GM19351 (cell line): ENCODE results near the gene GPATCH11.

ENCODE experiments used
- ATAC-seq: cut with Tn5 transposase; IDR thresholded peaks from one replicate; pipeline ENCODE4 v1.9.1; 2021; ENCODE audit warnings: mild to moderate bottlenecking, moderate library complexity; ENCODE audit not compliant: unreplicated experiment

The GPATCH11 gene

DNA sequence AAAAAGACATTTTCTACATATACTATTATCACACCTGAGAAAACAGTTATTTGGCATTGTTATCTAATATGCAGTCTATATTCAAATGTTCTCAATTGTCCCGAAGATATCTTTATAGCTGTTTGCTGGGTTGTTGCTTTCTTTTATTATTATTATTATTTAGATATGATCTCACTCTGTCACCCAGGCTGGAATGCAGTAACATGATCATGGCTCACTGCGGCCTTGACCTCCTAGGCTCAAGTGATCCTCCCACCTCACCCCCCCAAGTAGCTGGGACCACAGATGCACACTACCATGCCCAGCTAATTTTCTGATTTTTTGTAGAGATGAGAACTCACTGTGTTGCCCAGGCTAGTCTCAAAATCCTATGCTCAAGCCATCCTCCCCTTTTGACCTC is 19.9 kb downstream of the GPATCH11 start:
- no peak for ATAC-seq

DNA sequence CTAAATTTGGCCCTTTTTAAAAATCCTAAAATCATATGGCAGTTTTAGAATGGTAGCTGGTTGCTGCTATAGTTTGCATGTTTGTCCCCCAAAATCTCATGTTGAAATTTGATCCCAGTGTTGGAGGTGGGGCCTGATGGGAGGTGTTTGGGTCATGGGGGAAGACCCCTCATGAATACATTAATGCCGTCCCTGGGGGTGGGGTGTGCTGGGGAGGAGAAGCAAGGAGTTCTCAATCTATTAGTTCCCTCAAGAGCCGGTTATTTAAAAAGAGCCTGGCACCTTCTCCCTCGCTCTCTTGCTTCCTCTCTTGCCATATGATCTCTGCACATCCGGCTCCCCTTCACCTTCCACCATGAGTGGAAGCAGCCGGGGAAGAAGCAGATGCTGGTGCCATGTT is 20.8 kb downstream of the GPATCH11 start:
- no peak for ATAC-seq

DNA sequence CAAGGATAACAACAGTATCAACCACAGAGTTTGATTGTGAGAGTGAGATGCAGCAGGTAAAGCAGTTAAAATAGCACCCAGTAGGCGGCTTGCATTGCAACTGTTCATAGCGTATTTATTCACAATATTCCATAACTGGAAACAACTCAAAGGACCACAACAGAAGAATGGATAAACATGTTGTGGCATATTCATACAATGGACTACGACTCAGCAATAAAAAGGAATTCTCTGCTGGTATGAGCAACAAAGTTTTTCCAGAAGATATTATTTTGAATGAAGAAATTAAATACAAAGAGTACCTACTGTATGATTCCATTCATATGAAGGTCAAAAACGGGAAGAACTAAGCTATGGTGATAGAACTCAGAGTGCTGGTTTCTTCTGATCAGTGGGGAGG is 25.2 kb downstream of the GPATCH11 start:
- no peak for ATAC-seq

DNA sequence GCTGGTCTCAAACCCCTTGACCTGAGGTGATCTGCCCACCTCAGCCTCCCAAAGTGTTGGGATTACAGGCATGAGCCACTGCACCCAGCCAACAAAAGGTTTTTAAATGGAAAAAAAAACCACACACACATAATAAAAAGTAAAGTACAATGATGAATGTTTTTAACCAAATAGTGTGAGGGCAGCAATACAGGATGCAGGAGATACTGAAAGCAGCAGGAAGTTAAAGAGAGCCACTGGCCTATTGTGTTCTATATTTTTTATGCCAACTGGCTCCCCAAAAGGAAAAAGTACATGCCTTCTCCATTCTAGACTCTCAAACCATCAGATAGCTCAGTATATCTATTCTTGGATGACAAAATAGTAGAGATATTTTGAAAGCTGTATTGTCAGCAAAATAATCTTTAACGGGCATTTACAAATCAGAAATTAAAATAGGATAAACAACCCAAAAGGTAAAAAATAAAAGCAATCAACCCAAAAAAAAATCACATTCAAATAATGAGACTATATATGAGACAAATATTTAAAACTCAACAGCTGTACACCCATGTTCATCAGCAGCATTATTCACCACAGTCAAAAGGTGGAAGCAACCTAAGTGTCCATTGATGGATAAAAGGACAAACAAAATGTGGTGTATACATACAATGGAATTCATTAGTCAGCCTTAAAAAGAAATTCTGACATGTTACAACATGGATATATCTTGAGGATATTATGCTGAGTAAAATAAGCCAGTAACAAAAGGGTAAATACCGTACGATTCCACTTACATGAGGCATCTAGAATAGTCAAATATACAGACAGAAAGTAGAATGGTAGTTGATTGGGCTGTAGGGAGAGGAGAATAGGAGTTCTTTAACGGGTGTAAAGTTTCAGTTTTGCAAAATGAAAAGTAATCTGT is 26.2 kb downstream of the GPATCH11 start:
- no peak for ATAC-seq

DNA sequence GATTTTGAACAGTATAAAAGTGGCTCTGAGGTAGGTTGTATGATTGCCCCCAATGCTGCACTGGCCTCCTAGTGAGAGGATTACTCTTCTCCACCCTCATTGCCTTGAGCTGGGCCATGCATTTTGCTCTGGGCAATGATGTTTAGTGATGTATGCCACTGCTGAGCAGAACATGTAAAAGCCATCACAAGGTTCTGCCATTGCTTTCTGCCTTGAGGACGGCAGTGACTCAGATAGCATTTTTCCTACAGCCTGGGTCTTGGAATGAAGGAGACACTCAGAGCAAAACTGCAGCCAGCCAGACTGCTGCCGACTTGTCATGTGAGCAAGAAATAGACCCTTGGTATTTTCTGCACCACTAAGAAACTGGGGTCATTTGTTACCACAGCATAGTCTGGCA is 27.6 kb downstream of the GPATCH11 start:
- ATAC-seq, result no peak

DNA sequence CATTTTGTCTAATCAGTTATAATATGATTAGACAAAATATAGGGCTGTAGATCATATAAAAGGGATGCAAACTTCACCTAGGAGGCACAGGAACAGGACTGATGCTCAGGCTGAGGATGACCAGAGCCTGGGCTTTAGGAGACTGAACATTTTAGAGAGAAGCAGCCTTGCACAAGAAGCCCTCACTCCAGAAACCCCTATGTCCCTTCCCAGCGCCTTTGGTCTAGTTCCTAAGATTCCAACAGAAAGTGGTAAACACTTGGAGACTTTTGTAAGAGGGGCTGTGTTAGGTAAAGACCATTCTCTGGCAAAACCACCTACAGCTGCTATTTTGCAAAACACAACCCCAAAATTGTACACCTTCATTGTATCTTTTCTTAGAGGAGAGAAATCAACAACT is 33.2 kb downstream of the GPATCH11 start:
- no peak for ATAC-seq

DNA sequence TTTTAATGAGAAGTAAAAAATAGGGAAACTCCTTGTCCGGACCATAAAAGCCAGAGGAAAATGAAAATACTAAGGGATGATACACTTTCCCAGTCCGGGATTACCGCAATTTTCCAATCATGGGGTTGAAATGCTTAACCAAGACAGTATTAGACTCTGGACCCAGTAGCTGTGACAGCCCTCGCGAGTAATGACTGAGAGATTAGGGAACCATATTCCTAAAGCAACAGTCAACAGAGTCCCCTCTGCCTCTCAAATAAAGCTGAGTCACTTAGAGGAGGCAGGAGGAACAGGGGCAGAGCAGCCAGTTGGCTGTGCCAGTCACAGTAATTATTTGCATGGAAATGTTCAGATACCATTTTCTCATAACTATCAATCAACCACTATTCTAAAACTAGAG is 34.8 kb downstream of the GPATCH11 start:
- ATAC-seq, result no peak

DNA sequence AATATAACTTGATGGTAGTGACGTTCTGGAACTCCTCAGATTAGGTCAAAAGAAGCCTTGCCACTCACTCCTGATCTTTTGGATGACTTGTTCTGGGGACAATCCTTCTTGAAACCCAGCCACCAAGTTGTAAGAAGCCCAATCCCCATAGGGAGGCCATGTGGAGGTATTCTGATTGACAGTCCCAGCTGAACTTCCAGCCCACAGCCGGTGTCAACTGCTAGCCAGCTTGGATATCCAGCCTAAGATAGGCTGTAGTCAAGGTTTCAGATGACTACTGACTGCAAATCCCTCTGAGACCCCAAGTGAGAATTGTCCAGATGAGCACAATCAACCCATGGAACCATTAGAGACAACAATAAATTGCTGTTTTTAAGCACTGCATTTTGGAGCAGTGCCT is 41.1 kb downstream of the GPATCH11 start:
- no peak for ATAC-seq

DNA sequence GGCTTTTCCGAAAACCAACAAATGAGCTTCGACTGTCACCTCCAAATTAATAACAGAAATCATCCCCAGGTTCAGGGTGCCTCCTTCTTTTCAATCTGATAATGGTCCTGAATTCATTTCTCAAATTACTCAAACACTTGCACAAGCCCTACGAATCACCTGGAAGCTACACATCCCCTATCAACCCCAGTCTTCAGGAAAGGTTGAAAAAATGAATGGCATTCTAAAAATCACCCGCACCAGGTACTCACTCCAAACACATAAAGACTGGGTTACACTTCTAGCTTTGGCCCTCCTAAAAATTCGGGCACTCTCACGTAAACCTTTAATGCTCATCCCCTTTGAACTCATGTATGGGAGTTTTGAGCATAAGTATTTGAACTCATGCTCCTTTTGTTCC is 48.6 kb downstream of the GPATCH11 start:
- ATAC-seq, result no peak

DNA sequence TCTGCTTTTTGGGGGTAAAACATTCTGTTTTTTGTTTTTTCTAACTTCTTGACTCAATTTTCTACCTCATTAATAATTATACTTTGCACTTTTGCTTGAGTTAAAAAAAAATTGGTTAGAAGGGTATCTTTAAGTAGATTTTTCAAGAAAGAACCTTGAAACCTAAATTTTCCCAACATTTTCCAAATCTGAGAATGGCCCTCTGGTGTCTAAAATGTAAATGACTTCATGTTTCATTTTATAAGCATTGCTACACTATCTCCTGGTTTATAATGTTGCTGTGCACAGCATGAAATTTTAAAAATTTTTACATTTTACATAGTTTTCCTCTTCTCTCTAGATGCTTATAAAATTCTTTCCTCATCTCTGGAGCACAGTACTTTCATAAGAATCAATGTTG is 58.2 kb downstream of the GPATCH11 start:
- no peak for ATAC-seq

DNA sequence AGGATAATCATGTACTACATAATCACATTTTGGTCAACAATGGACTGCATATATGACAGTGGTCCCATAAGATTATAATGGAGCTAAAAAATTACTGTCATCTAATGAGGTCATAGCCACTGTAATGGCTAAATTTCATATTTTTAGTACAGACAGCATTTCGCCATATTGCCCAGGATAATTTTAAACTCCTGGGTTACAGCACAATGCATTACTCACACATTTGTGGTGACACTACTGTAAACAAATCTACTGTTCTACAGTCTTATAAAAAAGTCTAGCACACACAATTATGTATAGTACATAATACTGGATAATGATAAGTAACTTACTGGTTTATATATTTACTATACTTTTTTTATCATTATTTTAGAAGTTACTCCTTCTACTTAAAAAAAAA is 59.7 kb downstream of the GPATCH11 start:
- ATAC-seq, result no peak

DNA sequence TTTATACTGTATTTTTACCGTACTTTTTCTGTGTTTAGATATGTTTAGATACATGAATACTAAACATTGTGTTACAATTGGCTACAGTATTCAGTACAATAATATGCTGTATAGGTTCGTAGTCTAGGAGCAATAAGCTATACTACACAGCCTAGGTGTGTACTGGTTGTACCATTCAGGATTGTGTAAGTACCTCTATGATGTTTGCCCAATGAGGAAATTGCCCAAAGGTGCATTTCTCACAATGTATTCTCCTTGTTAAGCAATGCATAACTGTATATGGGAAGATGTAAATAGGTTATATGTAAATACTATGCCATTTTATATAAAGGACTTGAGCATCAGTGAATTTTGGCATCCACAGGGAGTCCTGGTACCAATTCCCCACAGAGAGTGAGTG is 61.7 kb downstream of the GPATCH11 start:
- ATAC-seq, result no peak

DNA sequence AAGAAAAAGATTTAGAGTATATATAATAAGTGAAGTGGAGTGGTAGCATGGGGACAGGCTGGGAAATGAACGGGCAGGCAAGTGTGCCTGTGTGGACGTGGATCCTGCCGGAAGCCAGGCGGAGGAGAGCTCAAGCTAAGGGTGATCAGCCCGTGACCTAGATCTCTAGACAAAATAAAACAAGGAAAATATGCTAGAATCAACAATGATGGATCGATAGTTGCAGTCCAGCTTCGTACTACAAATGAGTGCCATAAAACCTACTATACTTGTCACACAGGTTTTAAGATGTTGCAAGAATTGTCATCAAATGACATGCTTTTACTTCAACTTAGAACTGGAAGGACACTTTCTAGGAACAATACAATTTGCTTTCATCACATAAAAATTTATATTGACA is 64.0 kb downstream of the GPATCH11 start:
- no peak for ATAC-seq
